HUES6 (cell line): Measurements from ENCODE around the gene GRIK3.

ENCODE experiments used
- H3K27ac ChIP-seq: 2 replicates; pipeline ENCODE4 v1.7.0; 2013; ENCODE audit warnings: low read depth, mild to moderate bottlenecking, low read length, inconsistent platforms
- H3K27me3 ChIP-seq: 2 replicates; pipeline ENCODE4 v1.6.1; 2013; ENCODE audit warnings: low read length; ENCODE audit not compliant: control insufficient read depth, insufficient read depth
- H3K36me3 ChIP-seq: 2 replicates; pipeline ENCODE4 v1.6.1; 2013; ENCODE audit warnings: low read length; ENCODE audit not compliant: control insufficient read depth, insufficient read depth
- H3K4me1 ChIP-seq: 2 replicates; pipeline ENCODE4 v1.6.1; 2013; ENCODE audit warnings: low read length; ENCODE audit not compliant: control insufficient read depth, insufficient read depth
- H3K4me3 ChIP-seq: 2 replicates; pipeline ENCODE4 v1.5.1; 2013; ENCODE audit warnings: low read depth, low read length
- H3K9ac ChIP-seq: one replicate; pipeline ENCODE4 v1.6.1; 2013; ENCODE audit warnings: mild to moderate bottlenecking, low read length
- H3K9me3 ChIP-seq: 2 replicates; pipeline ENCODE4 v1.6.1; 2013; ENCODE audit warnings: low read depth, low read length; ENCODE audit not compliant: control insufficient read depth, insufficient read depth

The GRIK3 gene

GRCh38 chr1:36784147-36784859 lies 250.0 kb downstream of the GRIK3 start:
- no peaks in the 10 kb centered on the region; the same call in 1 of the 2 replicates for H3K4me1 ChIP-seq
- H3K27me3 ChIP-seq = no peaks in the 10 kb centered on the region; the same call in 1 of the 2 replicates
- H3K9ac ChIP-seq = no peak overlapping the region
- H3K36me3 ChIP-seq = no peaks in the 10 kb centered on the region
- H3K27ac ChIP-seq = no peak overlapping the region
- no peak overlapping the region for H3K4me3 ChIP-seq
- no peaks in the 10 kb centered on the region for H3K9me3 ChIP-seq

- Histone ChIP-seq H3K9ac (no peak overlapping the region), H3K27ac (no peak overlapping the region), H3K4me1 (no peaks in the 10 kb centered on the region; the same call in 1 of the 2 replicates), H3K9me3 (no peaks in the 10 kb centered on the region), H3K4me3 (no peak overlapping the region), H3K36me3 (no peaks in the 10 kb centered on the region), H3K27me3 (no peaks in the 10 kb centered on the region; the same call in 1 of the 2 replicates)
These were observed 250.8 kb downstream of the GRIK3 start for GRCh38 chr1:36783475-36783874.

- no peaks in the 10 kb centered on the region for H3K9me3 ChIP-seq
- H3K4me3 ChIP-seq = no peak overlapping the region
- H3K27me3 ChIP-seq = no peaks in the 10 kb centered on the region; the same call in 1 of the 2 replicates
- no peak overlapping the region for H3K27ac ChIP-seq
- H3K36me3 ChIP-seq = no peaks in the 10 kb centered on the region
- H3K9ac ChIP-seq = no peak overlapping the region
- H3K4me1 ChIP-seq = no peaks in the 10 kb centered on the region; the same call in 1 of the 2 replicates
These were observed 251.5 kb downstream of the GRIK3 start for GRCh38 chr1:36782785-36783184.

GRCh38 chr1:36782085-36782484 lies 252.2 kb downstream of the GRIK3 start:
- H3K27me3 ChIP-seq = no peaks in the 10 kb centered on the region; the same call in 1 of the 2 replicates

GRCh38 chr1:36781098-36781497 lies 253.2 kb downstream of the GRIK3 start:
- no peaks in the 10 kb centered on the region for H3K9me3 ChIP-seq
- no peak overlapping the region for H3K4me3 ChIP-seq
- H3K27ac ChIP-seq = no peak overlapping the region
- H3K36me3 ChIP-seq = no peaks in the 10 kb centered on the region
- peaks cover 4% of the 10 kb centered on the region; the same call in 1 of the 2 replicates for H3K4me1 ChIP-seq
- no peaks in the 10 kb centered on the region; the same call in 1 of the 2 replicates for H3K27me3 ChIP-seq
- no peak overlapping the region for H3K9ac ChIP-seq

More at GRCh38 chr1:36782085-36782484, 252.2 kb downstream of the GRIK3 start:
- Histone ChIP-seq H3K9me3 (no peaks in the 10 kb centered on the region), H3K4me1 (no peaks in the 10 kb centered on the region; the same call in 1 of the 2 replicates), H3K9ac (no peak overlapping the region), H3K36me3 (no peaks in the 10 kb centered on the region), H3K27ac (no peak overlapping the region), H3K4me3 (no peak overlapping the region)

- Histone ChIP-seq H3K36me3 (no peaks in the 10 kb centered on the region), H3K4me3 (no peak overlapping the region), H3K27ac (no peak overlapping the region), H3K27me3 (peaks cover 11% of the 10 kb centered on the region; the same call in 1 of the 2 replicates), H3K9ac (no peak overlapping the region), H3K9me3 (no peaks in the 10 kb centered on the region), H3K4me1 (peaks cover 10% of the 10 kb centered on the region; the same call in 1 of the 2 replicates)
These were observed 255.6 kb downstream of the GRIK3 start for GRCh38 chr1:36778740-36779139.

- Histone ChIP-seq H3K9ac (no peak overlapping the region), H3K27me3 (peaks cover 23% of the 10 kb centered on the region), H3K4me3 (no peak overlapping the region), H3K27ac (no peak overlapping the region), H3K4me1 (peaks cover 18% of the 10 kb centered on the region), H3K9me3 (no peaks in the 10 kb centered on the region), H3K36me3 (no peaks in the 10 kb centered on the region)
These were observed 257.1 kb downstream of the GRIK3 start for GRCh38 chr1:36776948-36777831.

GRCh38 chr1:36776256-36776655 lies 258.1 kb downstream of the GRIK3 start:
- peaks cover 27% of the 10 kb centered on the region for H3K4me1 ChIP-seq
- no peak overlapping the region for H3K9ac ChIP-seq
- H3K9me3 ChIP-seq = no peaks in the 10 kb centered on the region
- H3K36me3 ChIP-seq = no peaks in the 10 kb centered on the region
- no peak overlapping the region for H3K4me3 ChIP-seq
- peaks cover 23% of the 10 kb centered on the region for H3K27me3 ChIP-seq
- no peak overlapping the region for H3K27ac ChIP-seq

- Histone ChIP-seq H3K36me3 (no peaks in the 10 kb centered on the region), H3K4me1 (peaks cover 32% of the 10 kb centered on the region), H3K4me3 (no peak overlapping the region), H3K9me3 (no peaks in the 10 kb centered on the region), H3K9ac (no peak overlapping the region), H3K27ac (no peak overlapping the region), H3K27me3 (peaks cover 23% of the 10 kb centered on the region)
These were observed 258.6 kb downstream of the GRIK3 start for GRCh38 chr1:36775716-36776115.

GRCh38 chr1:36773827-36774541 lies 260.3 kb downstream of the GRIK3 start:
- Histone ChIP-seq H3K4me3 (no peak overlapping the region), H3K9me3 (no peaks in the 10 kb centered on the region), H3K27me3 (peaks cover 31% of the 10 kb centered on the region), H3K9ac (no peak overlapping the region), H3K36me3 (no peaks in the 10 kb centered on the region), H3K27ac (no peak overlapping the region), H3K4me1 (peaks cover 47% of the 10 kb centered on the region)
